ENCODE results near the gene SUGCT. TPM values are rescaled to one million over a fixed set of nuclear protein-coding genes. Genes with fewer than 3 reads are reported as not detected.

Gene SUGCT
- total and polyA plus RNA-seq, 2 of the 8 experiments (the other 6 are each of a cell fraction or from before 2014, with no cell fraction given), result 2.8 to 5.4 TPM

- DNase-seq (ENCODE audit: low read depth in 1 of 2, low spot score in 2 of 2), result no peak
- H4K20me1 ChIP-seq (replicated peaks in 1 of 2; ENCODE audit: control insufficient read depth in 1 of 2, insufficient read depth in 2 of 2, low read length in 2 of 2), result no peaks in the 10 kb centered on the region
- no peak overlapping the region for H2AFZ ChIP-seq (ENCODE audit: low read length)
- H3K23ac ChIP-seq (ENCODE audit: insufficient read length), result no peak overlapping the region
- H4K91ac ChIP-seq (replicated peaks; ENCODE audit: insufficient read length, low read length), result no peak overlapping the region
- H2AK5ac ChIP-seq (ENCODE audit: low read depth, low read length), result no peak overlapping the region
- ChIA-PET CTCF (ENCODE audit: partially characterized antibody) (no interaction called here), POLR2A (ENCODE audit: partially characterized antibody) (no interaction called here)
- H4K5ac ChIP-seq (ENCODE audit: insufficient read length, low read depth, low read length), result no peak overlapping the region
- no peak for FAIRE-seq
- H3K4ac ChIP-seq (replicated peaks; ENCODE audit: insufficient read length, low read depth, low read length), result no peak overlapping the region
- WGBS, 2 experiments (ENCODE audit: extremely low coverage in 1 of 2, insufficient coverage in 1 of 2, insufficient read length in 1 of 2, insufficient replicate concordance in 2 of 2, low coverage in 1 of 2, low lambda C conversion rate in 2 of 2, missing lambda C conversion rate in 1 of 2), result 86% methylated on average over 7 of the region's 7 CpGs; no CpG with 5 or more reads in 1 of the 2 experiments
- H2BK15ac ChIP-seq (ENCODE audit: low read length), result no peak overlapping the region
- H3K4me3 ChIP-seq (ENCODE audit: extremely low read depth in 1 of 4, insufficient read depth in 2 of 4, low read depth in 3 of 4, low read length in 4 of 4), result no peak overlapping the region
- H2BK12ac ChIP-seq (ENCODE audit: low read depth, low read length), result no peak overlapping the region
- no peak overlapping the region for H3K14ac ChIP-seq (ENCODE audit: insufficient read length)
- no peaks in the 10 kb centered on the region for H3K9me3 ChIP-seq (ENCODE audit: insufficient read depth in 2 of 2, low read depth in 1 of 2, low read length in 1 of 2)
- H3K27ac ChIP-seq (ENCODE audit: low read depth, low read length), result no peak overlapping the region
- H4K8ac ChIP-seq (ENCODE audit: extremely low read depth, insufficient read depth, low read length), result no peak overlapping the region
- H3K56ac ChIP-seq (replicated peaks; ENCODE audit: insufficient read length, low read depth, low read length), result no peak overlapping the region
- H3K18ac ChIP-seq (ENCODE audit: extremely low read depth, low read length), result no peak overlapping the region
- no peak overlapping the region for H3K4me2 ChIP-seq (ENCODE audit: insufficient read depth in 1 of 2, low read depth in 2 of 2, low read length in 2 of 2)
- H3K36me3 ChIP-seq (ENCODE audit: control insufficient read depth in 2 of 4, insufficient read depth in 4 of 4, low read length in 3 of 4), result no peaks in the 10 kb centered on the region
- no peak overlapping the region for H2BK5ac ChIP-seq (ENCODE audit: low read depth, low read length)
- H3K23me2 ChIP-seq (ENCODE audit: low read depth, low read length), result no peaks in the 10 kb centered on the region
- no peaks in the 10 kb centered on the region for H3K4me1 ChIP-seq (replicated peaks in 1 of 4; ENCODE audit: control insufficient read depth in 3 of 4, insufficient read depth in 4 of 4, low read length in 3 of 4)
- no peaks in the 10 kb centered on the region for H3K79me2 ChIP-seq (ENCODE audit: control insufficient read depth in 1 of 2, insufficient read depth in 2 of 2, low read length in 2 of 2)
- no peaks in the 10 kb centered on the region for H3K79me1 ChIP-seq (ENCODE audit: low read depth, low read length)
- no peaks in the 10 kb centered on the region for H3K27me3 ChIP-seq (replicated peaks in 1 of 4; ENCODE audit: control insufficient read depth in 3 of 4, extremely low read depth in 1 of 4, insufficient read depth in 3 of 4, low read length in 3 of 4)
- no peak overlapping the region for H3K9ac ChIP-seq (replicated peaks in 1 of 4; ENCODE audit: extremely low read depth in 1 of 4, low read depth in 3 of 4, low read length in 3 of 4)
- no peak overlapping the region for H2BK120ac ChIP-seq (replicated peaks; ENCODE audit: low read depth, low read length)
- no peak overlapping the region for H2BK20ac ChIP-seq (ENCODE audit: low read length)
- no peak for TF ChIP-seq RXRA (IDR thresholded peaks at IDR 0.05; ENCODE audit: insufficient read depth, low read depth, low read length)
These were observed 506.9 kb downstream of the SUGCT start for GRCh38 chr7:40641701-40642100.
